GM12875 (cell line): ENCODE data around the gene SH3PXD2A.

ENCODE experiments used
- H3K4me3 ChIP-seq: one replicate; pipeline ENCODE4 v1.5.1; 2011; ENCODE audit warnings: low read depth, low read length, control low read depth
- TF ChIP-seq, protein P1 (sequence below): IDR thresholded peaks from 2 replicates; pipeline ENCODE4 v1.5.1; 2011; ENCODE audit warnings: low read depth, mild to moderate bottlenecking, control low read depth, inconsistent platforms, low read length, moderate library complexity, borderline replicate concordance; ENCODE audit not compliant: insufficient read depth

Gene SH3PXD2A

DNA sequence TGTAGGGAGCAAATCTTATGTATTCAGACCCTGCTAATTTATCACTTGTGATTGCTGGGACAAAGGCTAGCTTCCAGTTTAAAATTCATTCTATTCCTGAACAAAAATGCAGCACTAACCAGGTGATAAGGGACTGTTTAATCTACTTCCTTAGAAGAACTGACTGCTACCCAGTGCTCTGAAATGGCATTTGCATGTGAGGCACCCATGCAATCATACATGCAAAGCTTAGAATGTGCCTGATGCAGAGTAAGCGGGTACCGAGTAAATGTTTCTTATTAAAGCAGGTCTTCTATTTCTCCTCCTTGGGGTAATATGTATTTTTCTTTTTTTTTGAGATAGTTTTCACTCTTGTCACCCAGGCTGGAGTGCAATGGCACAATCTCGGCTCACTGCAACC, 307.4 kb downstream of the SH3PXD2A start:
- TF ChIP-seq, protein P1, sequence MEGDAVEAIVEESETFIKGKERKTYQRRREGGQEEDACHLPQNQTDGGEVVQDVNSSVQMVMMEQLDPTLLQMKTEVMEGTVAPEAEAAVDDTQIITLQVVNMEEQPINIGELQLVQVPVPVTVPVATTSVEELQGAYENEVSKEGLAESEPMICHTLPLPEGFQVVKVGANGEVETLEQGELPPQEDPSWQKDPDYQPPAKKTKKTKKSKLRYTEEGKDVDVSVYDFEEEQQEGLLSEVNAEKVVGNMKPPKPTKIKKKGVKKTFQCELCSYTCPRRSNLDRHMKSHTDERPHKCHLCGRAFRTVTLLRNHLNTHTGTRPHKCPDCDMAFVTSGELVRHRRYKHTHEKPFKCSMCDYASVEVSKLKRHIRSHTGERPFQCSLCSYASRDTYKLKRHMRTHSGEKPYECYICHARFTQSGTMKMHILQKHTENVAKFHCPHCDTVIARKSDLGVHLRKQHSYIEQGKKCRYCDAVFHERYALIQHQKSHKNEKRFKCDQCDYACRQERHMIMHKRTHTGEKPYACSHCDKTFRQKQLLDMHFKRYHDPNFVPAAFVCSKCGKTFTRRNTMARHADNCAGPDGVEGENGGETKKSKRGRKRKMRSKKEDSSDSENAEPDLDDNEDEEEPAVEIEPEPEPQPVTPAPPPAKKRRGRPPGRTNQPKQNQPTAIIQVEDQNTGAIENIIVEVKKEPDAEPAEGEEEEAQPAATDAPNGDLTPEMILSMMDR: no peak
- no peak overlapping the region for H3K4me3 ChIP-seq

GRCh38 chr10:103547391-103547946, 307.9 kb downstream of the SH3PXD2A start:
- TF ChIP-seq, protein P1: no peak
- H3K4me3 ChIP-seq: no peak overlapping the region

- TF ChIP-seq, protein P1: no peak
- H3K4me3 ChIP-seq: no peak overlapping the region
Observed at GRCh38 chr10:103546401-103546800, 309.0 kb downstream of the SH3PXD2A start.

DNA sequence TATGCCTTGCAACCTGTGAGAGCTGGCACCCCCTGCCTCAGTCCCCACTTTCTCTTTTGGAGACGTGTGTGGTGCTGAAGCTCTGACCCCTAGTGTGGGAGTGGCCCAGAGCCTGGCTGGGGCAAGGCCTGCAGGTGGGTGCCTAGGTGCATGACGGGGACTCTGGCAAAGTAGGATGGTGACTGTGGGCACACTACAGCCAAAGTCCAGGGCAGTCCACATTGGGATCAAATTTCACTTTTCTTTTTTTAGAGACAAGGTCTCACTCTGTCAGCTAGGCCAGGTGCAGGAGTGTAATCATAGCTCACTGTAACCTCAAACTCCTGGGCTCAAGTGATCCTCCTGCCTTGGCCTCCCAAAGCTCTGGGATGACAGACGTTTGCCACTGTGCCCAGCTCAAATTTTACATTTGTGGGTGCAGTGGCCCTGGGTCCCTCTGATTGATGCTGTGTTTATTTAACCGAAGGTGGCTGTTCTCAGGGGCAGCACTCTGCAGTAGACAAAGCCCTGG, 309.6 kb downstream of the SH3PXD2A start:
- TF ChIP-seq, protein P1: no peak
- no peak overlapping the region for H3K4me3 ChIP-seq

- no peak overlapping the region for H3K4me3 ChIP-seq
- TF ChIP-seq, protein P1: no peak
Observed at GRCh38 chr10:103545366-103545765, 310.0 kb downstream of the SH3PXD2A start.

GRCh38 chr10:103544657-103545310, 310.6 kb downstream of the SH3PXD2A start:
- no peak overlapping the region for H3K4me3 ChIP-seq
- TF ChIP-seq, protein P1: no peak
